Fibroblast of pulmonary artery (primary cell): Measurements from ENCODE around the gene SLPI.

Experiments
- DNase-seq: peaks from one replicate; pipeline ENCODE4 v3.0.0-alpha.2; 2010; ENCODE audit warnings: low read depth
- H3K4me3 ChIP-seq: replicated peaks from 2 replicates; pipeline ENCODE4 v1.5.1; 2011; ENCODE audit warnings: low read depth, mild to moderate bottlenecking, control low read depth, low read length, moderate library complexity
- TF ChIP-seq, protein P1 (sequence below): IDR thresholded peaks from 2 replicates; pipeline ENCODE4 v1.5.1; 2011; ENCODE audit warnings: mild to moderate bottlenecking, control low read depth, low read length, inconsistent platforms; ENCODE audit errors: missing control alignments

The SLPI gene

DNA sequence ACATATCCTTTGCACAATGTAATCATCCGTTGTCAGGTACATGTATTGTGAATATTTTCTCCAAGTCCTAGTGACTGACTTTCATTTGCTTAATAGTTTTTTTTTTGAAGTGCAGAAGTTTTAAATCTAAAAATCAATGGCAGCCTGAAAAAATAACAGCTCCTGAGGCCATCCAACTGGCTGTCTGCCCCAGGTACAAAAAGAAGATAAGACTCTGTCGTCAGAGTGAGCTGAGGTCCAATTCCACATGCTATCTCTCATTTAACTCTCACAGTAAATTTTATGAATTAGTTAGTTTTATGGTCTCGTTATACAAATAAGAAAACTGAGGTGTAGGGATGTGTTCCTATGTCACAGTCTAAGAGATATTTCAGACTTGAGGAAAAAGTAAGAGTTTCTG, 21.0 kb upstream of the SLPI start:
- H3K4me3 ChIP-seq = no peak overlapping the region
- TF ChIP-seq, protein P1, sequence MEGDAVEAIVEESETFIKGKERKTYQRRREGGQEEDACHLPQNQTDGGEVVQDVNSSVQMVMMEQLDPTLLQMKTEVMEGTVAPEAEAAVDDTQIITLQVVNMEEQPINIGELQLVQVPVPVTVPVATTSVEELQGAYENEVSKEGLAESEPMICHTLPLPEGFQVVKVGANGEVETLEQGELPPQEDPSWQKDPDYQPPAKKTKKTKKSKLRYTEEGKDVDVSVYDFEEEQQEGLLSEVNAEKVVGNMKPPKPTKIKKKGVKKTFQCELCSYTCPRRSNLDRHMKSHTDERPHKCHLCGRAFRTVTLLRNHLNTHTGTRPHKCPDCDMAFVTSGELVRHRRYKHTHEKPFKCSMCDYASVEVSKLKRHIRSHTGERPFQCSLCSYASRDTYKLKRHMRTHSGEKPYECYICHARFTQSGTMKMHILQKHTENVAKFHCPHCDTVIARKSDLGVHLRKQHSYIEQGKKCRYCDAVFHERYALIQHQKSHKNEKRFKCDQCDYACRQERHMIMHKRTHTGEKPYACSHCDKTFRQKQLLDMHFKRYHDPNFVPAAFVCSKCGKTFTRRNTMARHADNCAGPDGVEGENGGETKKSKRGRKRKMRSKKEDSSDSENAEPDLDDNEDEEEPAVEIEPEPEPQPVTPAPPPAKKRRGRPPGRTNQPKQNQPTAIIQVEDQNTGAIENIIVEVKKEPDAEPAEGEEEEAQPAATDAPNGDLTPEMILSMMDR = no peak
- no peak for DNase-seq

DNA sequence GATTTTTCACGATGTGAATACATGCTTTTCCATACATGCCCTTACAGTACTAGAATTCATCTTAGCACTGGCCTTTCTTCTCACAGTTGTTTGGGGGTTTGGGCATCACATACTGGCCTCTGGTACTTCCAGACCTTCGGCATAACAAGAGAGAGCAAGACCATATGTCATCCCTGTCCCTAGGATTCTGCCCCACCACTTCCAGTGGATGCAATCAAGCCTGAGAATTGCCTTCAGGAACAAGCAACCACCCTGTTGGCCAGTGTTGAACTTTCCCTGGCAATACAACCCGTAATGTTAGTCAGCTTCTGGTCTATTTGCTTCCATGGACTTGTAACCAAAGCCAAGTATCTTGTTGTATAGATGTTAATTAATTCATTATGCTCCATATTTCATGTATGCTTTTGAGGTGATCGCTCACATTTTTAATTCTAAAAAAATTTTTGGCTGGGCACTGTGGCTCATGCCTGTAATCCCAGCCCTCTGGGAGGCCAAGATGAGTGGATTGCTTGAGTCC, 15.4 kb upstream of the SLPI start:
- no peak for DNase-seq
- H3K4me3 ChIP-seq = no peak overlapping the region
- TF ChIP-seq, protein P1 = no peak

DNA sequence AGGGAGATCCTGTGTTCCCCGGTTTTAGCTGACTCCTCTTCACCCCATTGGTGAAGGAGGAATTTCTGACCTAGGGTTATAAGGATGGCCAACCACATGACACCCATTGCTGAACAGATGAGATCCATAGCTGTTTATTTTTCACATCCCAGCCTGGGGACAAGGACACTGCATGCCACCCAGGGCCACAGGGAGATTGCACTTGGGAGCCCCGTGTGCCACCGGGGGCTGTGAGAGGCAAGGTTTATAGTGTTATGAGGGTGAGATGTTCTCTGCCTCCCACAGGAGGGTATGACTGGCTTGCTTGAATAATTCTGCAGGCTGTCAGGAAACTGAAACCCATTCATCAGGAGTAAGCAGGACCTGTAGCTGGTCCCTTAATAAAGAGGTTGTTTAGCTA, 14.7 kb upstream of the SLPI start:
- TF ChIP-seq, protein P1 = no peak
- DNase-seq = no peak
- H3K4me3 ChIP-seq = no peak overlapping the region

DNA sequence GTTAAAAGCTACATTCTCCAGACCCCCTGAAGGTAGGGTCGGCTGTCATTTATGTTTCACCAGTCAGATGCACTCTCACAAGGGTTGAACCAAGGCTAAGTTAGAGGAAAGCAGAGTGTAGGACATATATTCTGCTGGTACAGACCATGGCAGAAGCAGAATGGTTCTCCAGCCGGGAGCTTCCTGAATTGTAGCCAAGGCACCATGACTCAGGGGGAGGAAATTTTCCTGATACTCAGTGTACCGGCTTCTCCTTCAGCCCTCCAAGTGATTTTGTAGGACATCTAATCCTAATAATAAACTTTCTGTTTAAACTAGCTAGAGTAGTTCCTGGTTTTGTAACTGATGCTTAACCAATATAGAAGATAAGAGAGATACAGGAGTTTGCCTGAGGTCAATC, 14.2 kb upstream of the SLPI start:
- no peak for DNase-seq
- no peak overlapping the region for H3K4me3 ChIP-seq
- TF ChIP-seq, protein P1 = no peak

DNA sequence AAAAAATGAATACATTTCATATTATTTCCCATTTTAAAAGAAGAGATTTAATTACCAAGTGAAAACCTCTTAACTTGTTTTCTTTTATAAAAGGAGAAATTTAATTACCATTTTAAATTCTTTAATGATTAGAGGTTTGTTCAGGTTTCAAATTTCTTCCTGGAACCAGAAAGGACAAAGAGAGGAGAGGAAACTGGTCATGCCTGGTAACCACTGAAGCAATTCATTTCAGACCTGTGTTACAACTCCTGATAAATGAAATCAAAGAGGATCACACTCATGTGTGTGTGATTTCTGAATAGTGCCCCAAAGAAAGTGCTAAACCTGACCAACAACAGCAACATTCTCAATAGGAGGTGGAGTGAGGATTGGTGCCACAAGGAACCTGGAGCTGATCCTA, 12.6 kb upstream of the SLPI start:
- no peak overlapping the region for H3K4me3 ChIP-seq
- TF ChIP-seq, protein P1 = no peak

DNA sequence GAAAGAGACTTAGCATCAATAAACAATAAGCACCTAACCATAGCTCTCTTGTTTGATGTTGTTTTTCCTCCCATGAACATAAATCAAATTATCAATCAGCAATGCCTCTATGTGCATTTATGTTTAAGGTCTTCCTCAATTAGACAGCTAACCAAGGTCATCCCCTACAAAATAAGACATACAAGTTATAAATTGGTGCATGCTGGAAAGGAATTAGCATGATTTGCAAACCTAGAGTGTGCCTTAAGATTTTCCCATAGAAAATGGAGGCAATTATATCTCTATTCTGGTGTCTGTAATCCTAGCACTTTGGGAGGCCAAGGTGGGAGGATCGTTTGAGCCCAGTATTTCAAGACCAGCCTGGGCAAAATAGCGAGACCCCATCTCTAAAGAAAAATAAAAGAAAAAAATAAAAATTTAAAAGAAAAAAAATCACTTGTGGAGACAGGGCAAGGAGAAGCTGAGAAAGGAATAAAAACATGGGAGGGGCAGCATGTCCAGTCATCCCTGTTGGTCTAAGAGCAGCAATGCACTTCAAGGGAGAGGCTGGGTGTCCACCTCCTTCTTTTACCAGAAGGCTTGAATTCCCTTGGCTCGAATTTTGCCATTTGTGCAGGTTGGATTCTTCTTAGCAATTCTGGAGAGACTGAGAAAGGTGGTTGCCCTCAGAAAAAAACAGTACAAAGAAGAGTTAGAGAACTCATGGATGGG, 9.3 kb upstream of the SLPI start:
- H3K4me3 ChIP-seq = no peak overlapping the region
- TF ChIP-seq, protein P1 = no peak
- DNase-seq = no peak

More for the DNA sequence above, 12.6 kb upstream of the SLPI start:
- no peak for DNase-seq

DNA sequence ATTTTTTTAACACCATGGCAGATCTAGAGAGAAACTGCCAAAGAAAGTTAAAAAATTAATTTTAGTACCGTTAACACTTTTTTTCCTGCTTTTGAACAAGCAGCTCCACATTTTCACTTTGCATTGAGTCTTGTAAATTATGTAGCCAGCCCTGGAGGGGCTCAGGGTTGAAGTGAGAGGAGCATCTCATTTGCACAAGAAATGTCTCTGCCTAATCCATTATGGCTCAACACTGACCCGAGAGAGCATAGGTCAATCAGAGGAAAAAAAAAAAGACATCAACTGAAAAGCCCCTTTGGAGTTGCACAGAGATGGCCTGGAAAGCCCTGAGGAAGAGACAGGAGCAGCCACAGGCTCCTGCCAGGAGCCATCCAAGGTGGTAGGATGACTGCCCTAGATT, 4.3 kb upstream of the SLPI start:
- no peak overlapping the region for H3K4me3 ChIP-seq
- TF ChIP-seq, protein P1 = no peak
- no peak for DNase-seq
